GM12874 (cell line): ENCODE data around the gene FOXG1.

ENCODE experiments used
- TF ChIP-seq, protein P1 (sequence below): IDR thresholded peaks from 2 replicates; pipeline ENCODE4 v1.5.1; 2011; ENCODE audit warnings: low read depth, mild to moderate bottlenecking, control low read depth, low read length, moderate library complexity; ENCODE audit not compliant: insufficient read depth

FOXG1 gene

GRCh38 chr14:28762303-28762954 lies 4.2 kb upstream of the FOXG1 start:
- TF ChIP-seq, protein P1, sequence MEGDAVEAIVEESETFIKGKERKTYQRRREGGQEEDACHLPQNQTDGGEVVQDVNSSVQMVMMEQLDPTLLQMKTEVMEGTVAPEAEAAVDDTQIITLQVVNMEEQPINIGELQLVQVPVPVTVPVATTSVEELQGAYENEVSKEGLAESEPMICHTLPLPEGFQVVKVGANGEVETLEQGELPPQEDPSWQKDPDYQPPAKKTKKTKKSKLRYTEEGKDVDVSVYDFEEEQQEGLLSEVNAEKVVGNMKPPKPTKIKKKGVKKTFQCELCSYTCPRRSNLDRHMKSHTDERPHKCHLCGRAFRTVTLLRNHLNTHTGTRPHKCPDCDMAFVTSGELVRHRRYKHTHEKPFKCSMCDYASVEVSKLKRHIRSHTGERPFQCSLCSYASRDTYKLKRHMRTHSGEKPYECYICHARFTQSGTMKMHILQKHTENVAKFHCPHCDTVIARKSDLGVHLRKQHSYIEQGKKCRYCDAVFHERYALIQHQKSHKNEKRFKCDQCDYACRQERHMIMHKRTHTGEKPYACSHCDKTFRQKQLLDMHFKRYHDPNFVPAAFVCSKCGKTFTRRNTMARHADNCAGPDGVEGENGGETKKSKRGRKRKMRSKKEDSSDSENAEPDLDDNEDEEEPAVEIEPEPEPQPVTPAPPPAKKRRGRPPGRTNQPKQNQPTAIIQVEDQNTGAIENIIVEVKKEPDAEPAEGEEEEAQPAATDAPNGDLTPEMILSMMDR: no peak

- TF ChIP-seq, protein P1: no peak
Observed at GRCh38 chr14:28762955-28763326, 3.6 kb upstream of the FOXG1 start.

- TF ChIP-seq, protein P1: no peak
Observed at GRCh38 chr14:28763751-28764256, 2.8 kb upstream of the FOXG1 start.

- TF ChIP-seq, protein P1: no peak
Observed at GRCh38 chr14:28764257-28765160, 2.1 kb upstream of the FOXG1 start.

- TF ChIP-seq, protein P1: no peak
Observed at GRCh38 chr14:28765169-28765830, 1.3 kb upstream of the FOXG1 start.

DNA sequence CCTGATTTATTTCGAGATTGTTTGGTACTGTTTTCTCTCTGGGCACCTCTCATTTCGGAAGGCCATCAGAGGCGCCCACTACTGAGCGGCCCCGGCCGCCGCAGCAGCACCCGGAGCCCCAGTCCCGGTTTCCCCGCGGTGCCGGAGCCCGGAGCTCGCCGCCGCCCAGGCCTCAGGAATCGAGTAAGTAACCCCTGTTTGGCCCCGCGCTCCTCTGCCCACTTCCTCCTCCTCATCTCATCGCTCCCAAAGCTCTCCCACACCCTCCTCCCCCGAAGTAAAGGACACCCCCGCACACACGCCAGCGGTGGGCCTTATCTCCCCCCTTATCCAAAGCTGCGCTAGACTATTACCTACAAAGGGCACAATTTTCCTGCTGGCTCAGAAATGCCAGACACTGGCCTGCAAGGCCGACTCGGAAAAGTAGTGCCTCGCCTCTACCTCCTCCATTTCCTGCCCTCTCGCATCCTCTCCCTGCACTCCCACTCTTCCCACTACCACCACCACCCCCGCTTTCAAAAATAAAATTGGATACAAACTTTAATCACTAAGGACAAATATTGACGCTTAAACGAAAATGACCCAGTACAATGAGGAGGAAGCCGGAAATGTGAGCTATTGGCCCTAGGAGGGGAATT lies 637 bp upstream of the FOXG1 start:
- TF ChIP-seq, protein P1: no peak
